SKM-1 (cell line): ENCODE data around the gene ZDHHC9.
"Not testable (repeated sequence)": the region's sequence is repeated elsewhere in the genome, so short reads cannot be mapped to it uniquely, and the experiment has no call there.

Experiments
- DNase-seq: peaks from one replicate; lab custom pipeline; 2025; ENCODE audit not compliant: unreplicated experiment; lab: John Stamatoyannopoulos, UW

ZDHHC9 gene

DNA sequence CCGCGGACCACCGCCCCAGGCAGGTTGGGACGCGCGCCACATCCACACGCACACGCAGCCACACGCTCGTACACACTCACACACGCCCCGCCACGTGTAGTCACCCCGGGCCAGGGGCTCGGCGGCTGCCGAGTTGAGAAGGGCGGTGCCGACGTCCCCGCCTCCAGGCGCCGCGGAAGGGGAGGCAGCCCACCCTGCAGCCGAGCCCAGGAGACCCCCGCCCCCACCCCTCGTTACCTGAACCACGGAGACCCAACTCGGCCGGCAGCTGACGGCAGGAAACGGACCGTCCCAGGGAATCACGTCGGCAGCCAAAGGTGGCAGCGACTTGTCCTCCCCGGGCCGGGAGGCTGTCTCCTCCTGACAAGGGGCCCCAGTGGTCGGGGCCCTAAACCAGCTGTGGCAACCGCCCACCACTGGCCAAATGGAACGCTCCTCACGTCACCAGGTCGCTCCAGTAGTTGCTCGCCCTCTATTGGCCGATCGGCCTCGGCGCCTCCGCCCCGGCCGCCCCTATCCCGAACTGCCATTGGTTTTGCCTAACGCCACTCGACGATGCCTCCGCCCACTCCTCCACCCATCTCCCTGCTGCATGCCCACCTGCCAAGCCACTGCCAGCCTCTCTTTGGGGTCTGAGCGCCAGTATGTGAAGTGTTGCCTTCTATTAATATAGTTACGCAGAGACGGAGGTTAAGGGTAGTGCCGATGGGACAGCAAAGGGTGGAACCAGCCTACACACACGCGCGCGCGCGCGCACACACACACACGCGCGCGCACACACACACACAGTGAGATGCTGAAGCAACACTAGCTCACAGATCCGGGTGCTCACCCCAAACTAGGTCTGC lies at the start of gene ZDHHC9:
Gene ZDHHC9, minus strand, starts transcription at position 428 of the 848 bp plus-strand sequence. CDS start 1,941 bp downstream, outside the sequence.
- DNase-seq, result peak; percentile 57

DNA sequence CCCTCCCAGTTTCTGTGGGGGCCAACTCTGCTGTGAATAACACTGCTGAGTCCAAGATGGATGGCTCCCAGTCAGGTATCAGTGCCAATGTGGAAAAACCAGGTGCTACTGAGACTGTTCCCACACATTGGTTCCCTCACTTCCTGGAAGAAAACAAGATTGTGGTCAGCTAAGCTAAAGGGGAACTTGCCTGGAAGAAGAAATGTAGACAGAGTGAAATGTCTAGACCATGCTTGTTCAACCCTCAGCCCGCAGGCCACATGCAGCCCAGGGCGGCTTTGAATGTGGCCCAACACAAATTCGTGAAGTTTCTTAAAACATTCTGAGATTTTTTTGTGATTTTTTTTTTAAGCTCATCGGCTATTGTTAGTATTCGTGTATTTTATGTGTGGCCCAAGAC lies 33.7 kb upstream of the ZDHHC9 start:
- peak; percentile 0 for DNase-seq

DNA sequence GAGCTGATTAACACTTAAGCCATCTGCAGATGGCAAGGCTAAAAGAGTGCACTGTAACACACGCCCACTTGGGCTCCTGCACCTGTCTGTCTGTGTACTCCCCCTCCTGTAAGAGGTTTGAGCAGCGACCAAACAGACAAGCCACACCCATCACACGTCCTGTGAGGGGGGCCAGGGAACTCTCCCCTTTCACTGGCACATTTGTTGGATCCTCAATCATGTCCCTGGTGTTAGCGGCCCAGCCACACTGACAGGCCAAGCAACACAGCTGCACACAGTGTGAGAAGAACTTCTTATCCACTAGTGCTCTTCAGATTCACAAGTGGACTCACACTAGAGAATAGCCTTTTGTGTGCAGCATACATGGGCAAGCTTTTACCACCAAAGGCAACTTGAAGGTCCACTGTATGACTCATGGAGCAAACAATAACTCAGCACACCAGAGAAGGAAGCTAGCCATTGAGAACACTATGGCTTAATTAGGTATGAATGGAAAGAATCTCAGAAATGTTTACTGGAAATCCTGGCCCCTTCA lies 33.2 kb upstream of the ZDHHC9 start:
- DNase-seq, result no peak

DNA sequence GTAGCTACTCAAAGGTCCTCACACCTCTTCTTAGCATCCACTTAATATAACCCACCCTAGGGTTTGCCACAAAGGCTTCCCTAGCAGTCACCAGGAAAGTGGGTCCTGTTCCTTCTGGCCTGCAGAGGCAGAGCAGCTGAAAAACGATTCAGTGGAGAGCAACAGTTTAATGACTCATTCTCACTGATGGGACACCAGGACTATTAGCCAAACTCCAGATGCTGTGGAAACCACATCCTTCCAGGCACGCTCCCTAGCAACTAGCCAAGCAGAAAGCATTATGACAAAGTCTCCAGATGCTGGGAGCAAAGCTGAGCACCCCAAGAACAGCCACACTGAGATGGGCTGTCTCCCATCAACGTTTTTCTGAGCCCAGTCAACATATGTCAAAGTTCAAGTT lies 32.0 kb upstream of the ZDHHC9 start:
- DNase-seq, result no peak

DNA sequence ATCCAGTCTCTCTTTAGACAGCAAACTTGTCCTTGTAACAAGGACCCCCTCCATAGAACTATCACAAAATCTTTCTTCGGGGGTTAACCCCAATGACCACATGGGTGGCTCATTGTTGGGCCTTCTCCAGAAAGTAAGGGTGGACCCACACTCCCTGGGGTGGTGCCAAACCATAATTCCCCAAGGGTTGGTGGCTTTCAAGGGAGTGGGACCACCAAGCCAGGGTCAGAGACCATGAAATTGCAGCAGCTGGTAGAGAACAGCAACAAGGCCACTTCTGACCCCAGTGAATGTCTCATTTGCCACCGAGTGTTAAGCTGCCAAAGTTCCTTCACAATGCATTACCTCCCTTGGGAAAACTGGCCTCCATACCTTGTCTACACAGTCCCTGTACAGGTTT lies 28.8 kb upstream of the ZDHHC9 start:
- no peak for DNase-seq

DNA sequence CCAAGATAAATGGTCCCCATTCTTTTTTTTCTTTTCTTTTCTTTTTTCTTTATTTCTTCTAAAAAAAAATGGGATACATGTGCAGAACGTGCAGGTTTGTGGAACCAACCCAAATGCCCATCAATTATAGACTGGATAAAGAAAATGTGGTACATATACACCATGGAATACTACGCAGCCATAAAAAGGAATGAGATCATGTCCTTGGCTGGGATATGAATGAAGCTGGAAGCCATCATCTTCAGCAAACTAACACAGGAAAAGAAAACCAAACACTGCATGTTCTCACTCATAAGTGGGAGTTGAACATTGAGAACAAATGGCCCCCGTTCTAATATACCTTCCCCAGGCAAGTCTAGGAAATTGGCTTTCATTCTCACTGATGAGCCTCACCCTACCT lies 22.6 kb upstream of the ZDHHC9 start:
- DNase-seq, result not testable (repeated sequence)

DNA sequence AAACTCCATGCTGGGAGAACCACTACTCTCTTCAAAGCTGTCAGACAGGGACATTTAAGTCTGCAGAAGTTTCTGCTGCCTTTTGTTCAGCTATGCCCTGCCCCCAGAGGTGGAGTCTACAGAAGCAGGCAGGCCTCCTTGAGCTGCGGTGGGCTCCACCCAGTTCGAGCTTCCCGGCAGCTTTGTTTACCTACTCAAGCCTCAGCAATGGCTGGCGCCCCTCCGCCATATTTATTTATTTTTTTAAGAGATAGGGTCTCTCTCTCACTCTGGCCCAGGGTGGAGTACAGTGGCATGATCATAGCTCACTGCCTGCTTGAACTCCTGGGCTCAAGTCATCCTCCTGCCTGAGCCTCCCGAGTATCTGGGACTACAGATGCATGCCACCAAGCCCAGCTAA lies 15.4 kb upstream of the ZDHHC9 start:
- not testable (repeated sequence) for DNase-seq

DNA sequence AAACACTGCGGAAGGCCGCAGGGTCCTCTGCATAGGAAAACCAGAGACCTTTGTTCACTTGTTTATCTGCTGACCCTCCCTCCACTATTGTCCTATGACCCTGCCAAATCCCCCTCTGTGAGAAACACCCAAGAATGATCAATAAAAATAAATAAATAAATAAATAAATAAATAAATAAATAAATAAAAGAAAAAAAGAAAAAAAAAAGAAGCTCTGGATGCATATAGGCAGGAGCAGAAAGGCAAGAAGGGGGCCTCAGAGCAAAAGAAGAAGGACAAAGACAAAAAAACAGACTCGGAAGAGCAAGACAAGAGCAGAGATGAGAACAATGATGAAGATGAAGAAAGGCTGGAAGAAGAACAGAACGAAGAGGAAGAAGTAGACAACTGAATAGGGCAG lies 8.1 kb upstream of the ZDHHC9 start:
- not testable (repeated sequence) for DNase-seq

DNA sequence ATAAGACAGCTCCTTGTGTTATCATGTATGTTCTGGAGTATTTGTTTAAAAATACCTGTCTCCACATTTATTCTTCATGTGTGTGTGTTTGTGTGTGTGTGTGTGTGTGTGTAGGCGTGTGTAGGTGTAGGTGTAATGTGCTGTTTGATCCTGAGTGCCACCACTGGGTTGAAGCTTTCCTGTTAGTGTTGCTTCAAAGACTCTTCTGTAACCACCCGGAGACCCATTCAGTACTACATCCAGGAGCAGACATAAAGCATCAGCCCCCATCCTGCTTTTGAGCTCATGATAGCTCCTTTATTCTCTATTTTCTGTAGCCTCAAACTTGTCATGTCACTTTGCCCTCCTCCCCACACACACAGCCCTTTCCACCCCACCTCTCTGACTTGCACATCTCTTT lies 3.0 kb upstream of the ZDHHC9 start:
- DNase-seq, result no peak

DNA sequence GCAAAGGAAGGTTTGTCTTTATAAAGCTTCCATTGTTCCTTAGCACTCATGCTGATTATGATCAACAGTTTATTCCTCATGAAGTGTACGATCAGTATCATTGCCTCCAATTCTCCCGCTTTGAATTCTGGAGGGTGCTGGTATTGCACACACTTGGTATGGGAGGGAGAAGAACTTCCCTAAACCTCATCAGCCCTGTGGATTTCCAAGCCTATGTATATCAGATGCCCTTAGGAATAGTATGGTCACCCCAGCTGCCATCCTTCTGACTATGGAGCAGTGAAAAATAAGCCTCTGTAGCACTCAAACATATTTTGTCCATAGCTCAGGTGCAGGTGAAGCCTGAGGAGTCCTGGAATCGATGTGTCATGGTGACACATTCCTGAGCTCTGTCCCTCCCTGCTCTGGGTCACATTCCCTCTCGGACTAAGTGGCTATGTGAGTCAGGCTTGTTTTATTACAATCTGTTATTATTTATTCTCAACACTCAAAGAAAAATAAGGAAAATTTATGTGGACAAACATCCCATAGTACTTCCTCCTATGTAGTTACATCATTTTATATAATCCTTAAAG lies 2.0 kb upstream of the ZDHHC9 start:
- DNase-seq, result no peak

DNA sequence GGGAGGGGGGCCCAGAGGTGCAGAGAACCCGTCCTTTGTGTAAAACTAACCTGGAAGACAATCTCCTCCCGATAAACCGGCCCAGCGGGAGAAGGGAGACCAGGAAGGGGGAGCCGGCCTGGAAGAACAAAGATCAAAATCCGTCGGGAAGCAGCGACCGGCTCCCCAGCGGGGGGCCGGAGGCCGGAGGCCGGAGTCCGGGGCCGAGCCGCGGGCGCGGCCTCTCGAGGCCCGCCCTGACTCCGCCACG lies 552 bp downstream of the ZDHHC9 start:
- DNase-seq, result no peak

DNA sequence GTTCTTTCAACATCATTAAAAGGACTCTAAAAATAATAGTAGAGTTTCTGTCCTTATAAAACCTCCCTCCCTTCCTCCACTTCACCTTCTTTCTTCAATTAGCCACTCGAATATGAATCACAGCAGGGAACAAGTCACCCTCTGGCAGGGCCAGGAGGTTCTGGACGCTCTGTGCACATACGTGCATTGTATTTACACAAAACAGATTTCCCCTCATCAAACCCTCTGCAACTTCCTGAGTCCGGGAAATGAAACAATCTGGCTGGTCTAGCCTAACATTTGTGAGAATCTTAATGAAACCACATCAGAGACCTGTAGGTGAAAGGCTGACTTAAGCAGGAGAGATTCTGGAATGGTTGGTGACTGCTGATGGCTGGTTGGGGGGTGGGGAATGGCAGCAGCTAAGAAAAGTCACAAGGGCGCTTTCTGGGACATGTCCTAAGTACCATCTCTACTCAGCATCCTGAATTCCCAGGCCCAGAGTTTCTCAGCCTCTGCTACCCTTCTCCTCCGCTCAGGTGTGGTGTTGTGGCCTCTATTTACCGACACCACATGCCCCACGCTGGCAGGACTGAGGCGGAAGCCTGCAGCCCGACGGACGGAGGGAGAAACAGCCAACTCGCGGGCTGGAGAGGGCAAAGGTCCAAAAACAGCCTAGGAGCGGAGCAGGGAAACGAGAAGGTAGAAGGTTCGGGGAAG lies 1.0 kb downstream of the ZDHHC9 start:
- DNase-seq, result no peak

DNA sequence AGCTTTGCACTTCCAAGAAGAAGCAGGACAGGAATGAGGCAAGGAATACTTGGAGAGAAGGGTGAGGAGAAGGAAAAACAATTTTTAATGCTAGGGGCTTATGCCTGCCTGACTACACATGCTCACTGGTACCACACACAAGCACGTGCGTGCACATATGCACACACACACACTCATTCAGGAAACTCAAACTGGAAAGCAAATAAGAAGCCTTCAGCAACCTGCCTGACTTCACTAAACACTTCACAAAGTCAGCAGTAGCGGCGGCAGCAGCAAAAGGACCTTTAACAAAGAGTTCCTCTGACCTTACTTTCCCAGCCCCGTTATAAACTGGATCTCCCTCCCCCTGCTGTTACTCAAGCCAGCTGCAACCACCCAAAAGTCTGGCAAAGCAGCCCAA lies 3.3 kb downstream of the ZDHHC9 start:
- no peak for DNase-seq

DNA sequence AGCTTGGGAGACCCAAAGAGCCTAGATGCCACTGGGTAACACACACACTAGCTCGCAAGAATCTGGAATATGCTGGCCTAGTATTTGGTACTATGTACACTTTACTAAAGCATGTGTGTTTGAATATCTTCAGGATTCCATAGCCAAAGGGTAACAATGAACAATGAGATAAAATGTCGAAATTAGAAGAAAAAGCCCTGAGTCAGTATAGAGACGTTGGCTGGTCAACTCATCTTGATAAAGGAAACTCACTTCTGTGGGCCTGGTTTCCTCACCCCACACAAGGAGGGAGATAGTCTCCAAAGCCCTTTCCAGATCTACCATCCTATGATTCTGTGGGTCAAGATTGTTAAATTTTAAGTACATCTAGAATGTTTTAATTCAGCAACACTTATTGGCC lies 6.9 kb downstream of the ZDHHC9 start:
- DNase-seq, result no peak

DNA sequence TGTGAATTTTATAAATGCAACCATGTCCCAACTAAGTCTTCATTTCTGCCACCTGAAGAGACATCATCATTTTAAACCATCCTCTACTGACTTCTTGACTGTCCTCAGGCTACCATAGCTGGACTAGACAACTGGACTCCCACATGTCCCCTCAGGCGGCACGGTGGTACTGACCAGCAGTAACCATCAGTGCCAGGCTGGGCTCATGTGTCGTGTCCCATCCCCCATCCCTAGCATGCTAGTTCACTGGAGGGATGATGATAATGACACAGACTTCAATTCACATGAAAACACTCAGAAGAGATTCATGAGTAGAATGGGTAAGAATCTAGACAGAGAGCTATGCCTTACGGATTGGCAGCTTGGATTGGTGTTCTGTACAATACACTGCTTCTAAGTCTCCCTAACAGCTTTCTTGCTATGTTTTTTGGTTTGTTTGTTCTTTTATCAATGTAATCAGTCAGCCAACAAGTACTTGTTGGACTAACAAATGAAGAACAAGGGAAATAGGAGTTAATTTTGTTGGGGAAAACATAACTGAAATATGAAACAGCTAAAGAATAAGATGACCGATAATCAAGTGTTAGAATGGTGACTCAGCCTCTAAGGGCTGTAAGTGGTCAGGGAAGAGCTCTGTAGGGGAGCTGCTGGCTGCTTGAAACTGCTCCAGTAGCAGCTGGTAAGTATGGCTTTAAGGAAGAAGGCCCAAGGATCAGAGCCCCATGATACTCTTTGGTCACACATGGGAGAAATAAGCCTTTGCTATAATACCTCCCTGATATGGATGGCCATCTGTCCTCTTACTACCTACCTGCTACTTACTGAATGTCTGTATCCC lies 10.3 kb downstream of the ZDHHC9 start:
- no peak for DNase-seq

DNA sequence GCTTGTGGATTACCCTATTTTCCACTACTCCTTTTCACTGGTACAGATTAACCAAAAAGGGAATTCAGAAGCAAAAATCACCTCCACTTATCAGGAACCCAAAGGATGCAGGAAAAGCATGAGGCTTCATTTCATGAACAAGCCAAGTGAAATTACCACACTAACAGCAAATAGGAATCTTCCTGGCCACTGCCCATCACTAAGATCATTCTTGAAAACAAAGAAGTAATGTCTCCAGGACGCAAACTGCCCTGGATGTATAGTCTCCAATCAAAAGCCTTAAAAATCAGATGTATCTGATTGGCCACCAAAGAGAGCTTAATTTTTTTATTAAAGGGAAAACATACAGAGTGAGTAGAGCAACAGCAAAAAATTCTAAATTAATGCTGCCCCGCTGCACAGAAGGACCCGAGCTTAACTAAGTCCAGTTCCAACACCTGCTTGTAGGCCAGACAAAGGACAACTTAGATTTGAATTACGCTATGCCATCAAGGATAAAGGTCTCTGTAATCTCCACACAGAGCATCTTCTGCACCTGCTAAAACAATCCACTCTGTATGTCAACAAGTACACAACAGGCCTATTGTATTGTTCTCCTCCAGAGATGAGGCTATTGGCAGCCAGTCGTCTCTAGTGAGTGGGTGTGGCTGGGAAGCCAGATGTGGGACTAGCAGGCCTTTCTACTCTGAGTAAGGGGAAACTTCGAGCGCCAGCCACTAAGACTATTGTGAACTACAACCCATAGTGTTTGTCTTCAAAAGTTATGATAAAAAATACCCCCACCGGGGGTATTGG lies 12.4 kb downstream of the ZDHHC9 start:
- DNase-seq, result no peak

DNA sequence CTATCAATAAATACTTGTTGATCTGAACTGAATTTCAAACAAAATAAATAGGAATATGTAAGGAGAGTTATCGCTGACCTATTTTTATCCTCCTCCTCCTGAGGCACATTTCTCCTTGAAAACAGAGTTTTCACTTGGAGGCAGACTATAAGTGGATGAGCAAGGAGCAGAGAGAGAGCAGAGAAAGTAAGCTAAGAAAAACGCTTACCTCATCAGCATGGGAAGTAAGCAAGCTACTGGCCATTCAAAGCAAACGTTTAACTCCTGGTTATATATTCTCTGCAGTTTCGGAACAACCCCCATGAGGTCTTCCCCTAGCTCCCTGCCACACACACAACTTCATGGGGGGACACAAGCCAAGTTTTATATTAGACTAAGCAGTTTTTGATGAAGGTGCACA lies 13.2 kb downstream of the ZDHHC9 start:
- no peak for DNase-seq

DNA sequence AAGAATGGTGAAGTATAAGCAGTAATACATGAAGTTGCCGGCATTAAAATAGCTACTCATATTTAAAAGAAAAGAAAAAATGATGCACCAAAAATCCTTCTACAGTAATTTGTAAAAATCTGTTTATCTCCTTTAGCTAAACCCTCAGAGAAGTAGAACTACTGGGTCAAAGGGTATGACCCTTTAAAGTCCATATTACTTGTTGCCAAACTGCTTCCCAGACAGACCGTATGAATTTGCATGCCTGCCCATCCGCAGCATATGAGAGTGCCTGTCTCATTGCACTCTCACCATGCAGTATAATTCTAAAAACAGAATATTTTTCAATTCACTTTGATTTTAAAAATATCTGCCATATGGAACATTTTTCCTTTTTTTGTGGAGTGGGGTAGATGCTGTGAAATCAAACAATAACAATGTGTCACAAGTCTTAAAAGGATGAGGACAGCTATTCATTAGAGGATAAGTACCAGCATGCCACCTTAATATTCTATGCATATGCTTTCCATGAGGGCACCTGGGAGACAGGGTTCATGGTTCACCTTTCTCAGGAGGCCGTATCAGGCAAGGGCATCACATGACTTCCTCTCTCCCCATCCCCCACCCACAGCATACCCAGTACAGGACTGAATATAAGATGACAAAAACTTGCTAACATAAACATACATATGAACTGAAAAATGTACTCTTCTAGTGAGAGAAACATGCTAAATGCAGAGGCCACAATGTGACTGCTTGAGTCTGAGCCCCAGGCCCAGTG lies 17.8 kb downstream of the ZDHHC9 start:
- no peak for DNase-seq

DNA sequence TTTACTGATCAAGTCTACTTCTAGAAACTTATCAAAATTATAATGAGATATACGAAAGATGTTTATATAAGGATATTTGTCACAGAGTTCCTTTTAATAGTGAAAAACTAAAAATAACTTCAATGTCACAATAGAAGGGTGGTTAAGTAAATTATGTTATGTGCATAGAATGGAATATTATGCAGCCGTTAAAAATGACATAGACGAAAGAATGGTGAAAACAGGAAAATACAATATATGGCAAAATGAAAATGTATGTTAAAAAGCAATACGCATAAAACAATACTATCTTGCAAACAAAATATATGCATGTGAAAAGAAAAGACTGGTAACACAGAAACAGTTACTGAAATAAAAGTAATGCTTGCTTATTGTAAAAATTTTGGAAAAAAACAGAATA lies 19.1 kb downstream of the ZDHHC9 start:
- no peak for DNase-seq

DNA sequence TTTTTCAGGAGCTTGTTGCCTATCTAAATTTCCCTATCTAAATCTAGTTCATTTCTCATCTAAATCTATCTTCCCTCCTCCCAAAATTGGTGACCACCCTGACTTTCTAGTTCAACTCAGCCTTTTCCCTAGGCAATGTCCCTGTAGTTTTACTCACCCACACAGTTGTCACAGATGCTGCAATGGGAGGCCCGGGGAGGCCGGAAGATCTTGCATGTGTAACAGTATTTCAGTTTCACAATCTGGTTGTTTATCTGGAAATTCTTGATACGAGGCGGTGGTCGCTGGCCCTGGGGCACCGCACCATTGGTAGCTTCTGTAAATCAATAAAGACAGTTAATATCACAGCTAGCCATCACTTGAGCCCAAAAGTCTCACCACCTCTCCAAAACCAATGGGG lies 20.2 kb downstream of the ZDHHC9 start:
- no peak for DNase-seq
